ELF-1 (cell line): ENCODE data around the gene FCMR.

Source experiments
- DNase-seq: peaks from one replicate; pipeline ENCODE4 v3.0.0-alpha.2; 2016; ENCODE audit warnings: low read depth, low spot score

Gene FCMR

GRCh38 chr1:206951318-206952100 is 29.8 kb upstream of the FCMR start:
- DNase-seq = no peak

- DNase-seq = no peak
These were observed 27.9 kb upstream of the FCMR start for GRCh38 chr1:206949641-206950040.

GRCh38 chr1:206949208-206949607 is 27.5 kb upstream of the FCMR start:
- DNase-seq = no peak

GRCh38 chr1:206947255-206947654 is 25.5 kb upstream of the FCMR start:
- no peak for DNase-seq

GRCh38 chr1:206946261-206946660 is 24.5 kb upstream of the FCMR start, which contains the start of gene PIGR:
Gene PIGR (minus strand): TSS chr1:206946466. CDS start chr1:206940531, 5,935 bp downstream.
- DNase-seq = no peak

GRCh38 chr1:206945779-206946178 is 24.0 kb upstream of the FCMR start:
- no peak for DNase-seq

- no peak for DNase-seq
These were observed 23.0 kb upstream of the FCMR start for GRCh38 chr1:206944703-206945102.

- DNase-seq = peak; percentile 41
These were observed 20.2 kb upstream of the FCMR start for GRCh38 chr1:206941766-206942418.

GRCh38 chr1:206940588-206940936 is 18.8 kb upstream of the FCMR start:
- DNase-seq = no peak

GRCh38 chr1:206939841-206940587 is 18.3 kb upstream of the FCMR start:
- DNase-seq = no peak

- no peak for DNase-seq
These were observed 17.4 kb upstream of the FCMR start for GRCh38 chr1:206939131-206939530.

GRCh38 chr1:206937425-206937824 is 15.7 kb upstream of the FCMR start:
- no peak for DNase-seq

- DNase-seq = peak; percentile 91
These were observed 13.8 kb upstream of the FCMR start for GRCh38 chr1:206935491-206936067.

- peak; percentile 54 for DNase-seq
These were observed 11.7 kb upstream of the FCMR start for GRCh38 chr1:206933333-206933945.

GRCh38 chr1:206932177-206932576 is 10.4 kb upstream of the FCMR start:
- DNase-seq = no peak

- peak; percentile 27 for DNase-seq
These were observed 10.0 kb upstream of the FCMR start for GRCh38 chr1:206931709-206932108.

- DNase-seq = no peak
These were observed 8.6 kb upstream of the FCMR start for GRCh38 chr1:206930210-206930798.

GRCh38 chr1:206929524-206929923 is 7.8 kb upstream of the FCMR start:
- DNase-seq = no peak

GRCh38 chr1:206926286-206926685 is 4.5 kb upstream of the FCMR start:
- no peak for DNase-seq

GRCh38 chr1:206925106-206925736 is 3.5 kb upstream of the FCMR start:
- DNase-seq = peak; percentile 46

GRCh38 chr1:206924592-206925105 is 2.9 kb upstream of the FCMR start:
- no peak for DNase-seq
